Parathyroid adenoma (tissue), 2 donors: ENCODE results near the gene INO80.

Experiments used
- H2AFZ ChIP-seq: fragments of 300-600 bp; sonication (generic); one replicate; pipeline ENCODE4 v1.7.0; 2017; ENCODE audit warnings: antibody characterized with exemption, mild to moderate bottlenecking
- H3K27ac ChIP-seq: fragments of 300-600 bp; sonication (generic); one replicate; pipeline ENCODE4 v1.7.0; 2017
- H3K27me3 ChIP-seq: fragments of 300-600 bp; sonication (generic); one replicate; pipeline ENCODE4 v1.7.0; 2017; ENCODE audit warnings: low read length; ENCODE audit not compliant: control insufficient read depth, insufficient read depth
- H3K36me3 ChIP-seq: fragments of 300-600 bp; sonication (generic); one replicate; pipeline ENCODE4 v1.7.0; 2017; ENCODE audit warnings: low read length; ENCODE audit not compliant: control insufficient read depth, insufficient read depth
- H3K4me1 ChIP-seq: fragments of 300-600 bp; sonication (generic); one replicate; pipeline ENCODE4 v1.7.0; 2017; ENCODE audit warnings: control low read depth
- H3K4me2 ChIP-seq: fragments of 300-600 bp; sonication (generic); one replicate; pipeline ENCODE4 v1.7.0; 2017; ENCODE audit warnings: low read length
- H3K4me3 ChIP-seq: fragments of 300-600 bp; sonication (generic); one replicate; pipeline ENCODE4 v1.7.0; 2017; ENCODE audit warnings: low read depth, low read length
- H3K79me2 ChIP-seq: fragments of 300-600 bp; sonication (generic); one replicate; pipeline ENCODE4 v1.7.0; 2017; ENCODE audit warnings: control low read depth
- H3K9ac ChIP-seq: fragments of 300-600 bp; sonication (generic); one replicate; pipeline ENCODE4 v1.7.0; 2017; ENCODE audit warnings: mild to moderate bottlenecking
- H3K9me3 ChIP-seq: fragments of 300-600 bp; sonication (generic); one replicate; pipeline ENCODE4 v1.7.0; 2017; ENCODE audit warnings: low read length; ENCODE audit not compliant: control insufficient read depth
- TF ChIP-seq, protein P1 (sequence below): fragments of 300-600 bp; sonication (generic); IDR thresholded peaks from one replicate; pipeline ENCODE4 v1.7.0; 2017; ENCODE audit warnings: antibody characterized with exemption, mild to moderate bottlenecking
- donor health status: primary hyperparathyroidism.

Gene INO80

DNA sequence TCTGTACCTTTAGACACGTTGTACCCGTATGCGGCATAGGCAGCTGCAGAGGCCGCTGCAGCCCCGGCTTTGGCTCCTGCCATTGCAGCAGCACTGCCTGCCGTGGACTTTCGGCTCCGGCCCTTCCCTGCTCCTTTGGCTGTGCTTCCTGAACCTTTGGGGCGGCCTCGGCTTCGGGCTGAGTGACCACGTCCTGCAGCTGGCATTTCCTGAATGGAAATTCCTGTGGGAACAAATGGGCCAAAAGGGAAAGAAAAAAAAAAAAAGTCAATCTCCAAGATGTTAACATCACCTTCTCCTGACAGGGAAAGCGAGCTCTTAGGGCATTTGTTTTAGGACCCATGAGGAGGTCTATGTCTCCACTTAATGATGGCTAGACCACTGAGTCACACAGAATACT, 133.2 kb downstream of the INO80 start:
- Histone ChIP-seq H3K4me3 (no peak overlapping the region), H3K36me3 (no peaks in the 10 kb centered on the region), H2AFZ (no peak overlapping the region), H3K79me2 (no peaks in the 10 kb centered on the region), H3K4me2 (no peak overlapping the region), H3K4me1 (no peaks in the 10 kb centered on the region), H3K9ac (no peak overlapping the region), H3K27ac (no peak overlapping the region), H3K9me3 (no peaks in the 10 kb centered on the region), H3K27me3 (no peaks in the 10 kb centered on the region)
- TF ChIP-seq, protein P1, sequence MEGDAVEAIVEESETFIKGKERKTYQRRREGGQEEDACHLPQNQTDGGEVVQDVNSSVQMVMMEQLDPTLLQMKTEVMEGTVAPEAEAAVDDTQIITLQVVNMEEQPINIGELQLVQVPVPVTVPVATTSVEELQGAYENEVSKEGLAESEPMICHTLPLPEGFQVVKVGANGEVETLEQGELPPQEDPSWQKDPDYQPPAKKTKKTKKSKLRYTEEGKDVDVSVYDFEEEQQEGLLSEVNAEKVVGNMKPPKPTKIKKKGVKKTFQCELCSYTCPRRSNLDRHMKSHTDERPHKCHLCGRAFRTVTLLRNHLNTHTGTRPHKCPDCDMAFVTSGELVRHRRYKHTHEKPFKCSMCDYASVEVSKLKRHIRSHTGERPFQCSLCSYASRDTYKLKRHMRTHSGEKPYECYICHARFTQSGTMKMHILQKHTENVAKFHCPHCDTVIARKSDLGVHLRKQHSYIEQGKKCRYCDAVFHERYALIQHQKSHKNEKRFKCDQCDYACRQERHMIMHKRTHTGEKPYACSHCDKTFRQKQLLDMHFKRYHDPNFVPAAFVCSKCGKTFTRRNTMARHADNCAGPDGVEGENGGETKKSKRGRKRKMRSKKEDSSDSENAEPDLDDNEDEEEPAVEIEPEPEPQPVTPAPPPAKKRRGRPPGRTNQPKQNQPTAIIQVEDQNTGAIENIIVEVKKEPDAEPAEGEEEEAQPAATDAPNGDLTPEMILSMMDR = no peak

DNA sequence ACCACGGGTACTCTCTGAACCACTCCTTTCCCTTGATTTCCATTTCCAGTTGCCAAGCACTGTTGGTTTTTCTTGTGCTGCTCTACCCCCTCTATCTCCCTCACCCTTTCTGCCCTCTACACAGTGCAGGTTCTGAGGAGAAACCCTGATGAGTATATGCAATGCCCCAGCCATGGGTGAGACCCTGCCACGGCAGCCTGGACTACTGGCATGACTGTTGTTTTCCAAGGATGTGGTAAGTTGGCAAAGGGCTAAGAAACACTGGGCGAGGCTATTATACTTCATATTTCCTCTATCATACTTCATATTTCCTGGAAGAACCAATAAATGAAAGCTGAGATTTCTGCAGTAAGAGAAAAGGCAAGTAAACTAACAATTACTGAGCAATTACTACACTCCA, 134.9 kb downstream of the INO80 start:
- TF ChIP-seq, protein P1 = no peak
- no peaks in the 10 kb centered on the region for H3K9me3 ChIP-seq
- H3K27ac ChIP-seq = no peak overlapping the region
- H3K79me2 ChIP-seq = no peaks in the 10 kb centered on the region
- H3K36me3 ChIP-seq = no peaks in the 10 kb centered on the region
- no peak overlapping the region for H3K4me3 ChIP-seq
- H3K4me2 ChIP-seq = no peak overlapping the region
- H3K9ac ChIP-seq = no peak overlapping the region
- no peak overlapping the region for H2AFZ ChIP-seq
- H3K27me3 ChIP-seq = no peaks in the 10 kb centered on the region
- H3K4me1 ChIP-seq = no peaks in the 10 kb centered on the region

DNA sequence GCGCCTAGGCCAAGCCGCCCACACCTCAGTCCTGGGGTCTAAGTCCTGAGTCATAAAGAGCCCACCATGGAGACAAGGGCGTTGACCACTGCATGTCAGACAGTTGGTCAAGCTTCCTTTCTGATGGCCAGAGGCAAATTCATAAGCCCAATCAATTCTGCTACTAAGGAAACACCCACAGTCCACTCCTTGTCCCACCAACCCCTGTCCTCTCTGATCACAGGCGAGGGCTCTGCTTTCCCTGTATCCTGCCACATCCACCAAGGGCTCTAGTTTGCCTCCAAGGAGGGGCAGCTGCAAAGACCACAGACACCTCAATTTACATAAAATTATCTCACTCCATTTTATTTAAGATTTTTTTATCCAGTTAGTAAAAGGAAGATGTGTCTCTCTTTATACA, 137.5 kb downstream of the INO80 start:
- no peak overlapping the region for H3K9ac ChIP-seq
- H3K4me2 ChIP-seq = no peak overlapping the region
- no peaks in the 10 kb centered on the region for H3K79me2 ChIP-seq
- TF ChIP-seq, protein P1 = no peak
- H3K4me1 ChIP-seq = no peaks in the 10 kb centered on the region
- H3K9me3 ChIP-seq = no peaks in the 10 kb centered on the region
- H3K27me3 ChIP-seq = no peaks in the 10 kb centered on the region
- no peak overlapping the region for H3K27ac ChIP-seq
- no peak overlapping the region for H3K4me3 ChIP-seq
- H2AFZ ChIP-seq = no peak overlapping the region
- H3K36me3 ChIP-seq = no peaks in the 10 kb centered on the region

DNA sequence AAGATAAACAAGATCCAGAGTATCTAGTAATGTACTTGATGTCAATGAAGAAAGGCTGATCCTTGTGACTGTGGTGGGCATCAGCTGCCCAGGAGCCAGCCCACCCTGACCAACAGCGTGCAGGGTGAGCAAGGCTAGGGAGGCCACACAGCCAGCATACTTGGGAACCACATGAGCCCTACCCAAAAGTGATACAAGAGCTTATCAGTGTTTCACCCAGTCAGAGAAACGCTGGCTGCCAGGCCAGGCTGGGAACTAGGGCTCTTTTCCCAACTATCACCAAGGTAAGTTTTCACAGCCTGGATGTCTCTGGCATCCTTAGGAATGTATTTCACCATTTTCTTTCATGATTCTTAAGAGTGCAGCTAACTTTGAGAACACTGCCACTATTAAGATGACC, 137.9 kb downstream of the INO80 start:
- H2AFZ ChIP-seq = no peak overlapping the region
- no peaks in the 10 kb centered on the region for H3K4me1 ChIP-seq
- no peaks in the 10 kb centered on the region for H3K27me3 ChIP-seq
- no peaks in the 10 kb centered on the region for H3K79me2 ChIP-seq
- H3K27ac ChIP-seq = no peak overlapping the region
- TF ChIP-seq, protein P1 = no peak
- H3K9me3 ChIP-seq = no peaks in the 10 kb centered on the region
- H3K36me3 ChIP-seq = no peaks in the 10 kb centered on the region
- no peak overlapping the region for H3K4me3 ChIP-seq
- no peak overlapping the region for H3K4me2 ChIP-seq
- no peak overlapping the region for H3K9ac ChIP-seq

DNA sequence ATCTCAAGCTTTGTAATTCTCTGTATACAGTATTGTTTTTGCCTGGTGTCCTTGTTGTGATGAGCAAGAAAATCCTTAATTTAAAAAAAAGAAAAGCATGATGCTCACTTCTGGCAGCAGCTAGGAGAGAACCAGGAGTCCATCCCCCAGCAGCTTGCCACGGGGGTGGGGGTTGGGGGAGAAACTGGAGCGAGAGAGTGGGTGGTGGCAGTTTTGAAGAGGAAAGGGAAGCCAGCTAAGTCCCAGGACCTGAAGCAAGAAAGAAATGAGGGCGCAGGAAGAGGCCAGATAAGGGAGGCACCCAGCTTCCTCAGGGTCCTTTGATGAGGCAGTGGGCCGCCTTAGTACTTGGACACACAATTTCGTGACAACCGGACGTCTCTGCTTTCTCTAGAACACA, 139.3 kb downstream of the INO80 start:
- no peak overlapping the region for H3K4me2 ChIP-seq
- no peaks in the 10 kb centered on the region for H3K27me3 ChIP-seq
- H2AFZ ChIP-seq = no peak overlapping the region
- no peak overlapping the region for H3K4me3 ChIP-seq
- TF ChIP-seq, protein P1 = no peak
- no peaks in the 10 kb centered on the region for H3K36me3 ChIP-seq
- H3K4me1 ChIP-seq = no peaks in the 10 kb centered on the region
- H3K9ac ChIP-seq = no peak overlapping the region
- no peaks in the 10 kb centered on the region for H3K79me2 ChIP-seq
- H3K9me3 ChIP-seq = no peaks in the 10 kb centered on the region
- H3K27ac ChIP-seq = no peak overlapping the region
